Activated naive CD8-positive, alpha-beta T cell treated with anti-CD3 and anti-CD28 coated beads for 36 hours (primary cell): ENCODE measurements around the gene KDM4C. TPM values are rescaled to one million over a fixed set of nuclear protein-coding genes. Genes with fewer than 3 reads are reported as not detected.

Experiments
- DNase-seq: peaks from one replicate; pipeline ENCODE4 v3.0.0; 2021
- H3K27ac Mint-ChIP-seq: one replicate; pipeline ENCODE4 v1.8.0; 2022; ENCODE audit warnings: mild to moderate bottlenecking, moderate library complexity, mixed read lengths
- H3K27me3 Mint-ChIP-seq: one replicate; pipeline ENCODE4 v1.8.0; 2022; ENCODE audit warnings: mild to moderate bottlenecking, mixed read lengths
- H3K36me3 Mint-ChIP-seq: one replicate; pipeline ENCODE4 v1.8.0; 2021; ENCODE audit warnings: mild to moderate bottlenecking, mixed read lengths
- H3K4me1 Mint-ChIP-seq: one replicate; pipeline ENCODE4 v1.8.0; 2021; ENCODE audit warnings: mixed read lengths
- H3K4me3 Mint-ChIP-seq: one replicate; pipeline ENCODE4 v1.8.0; 2022; ENCODE audit warnings: mild to moderate bottlenecking, moderate library complexity, mixed read lengths
- H3K9me3 Mint-ChIP-seq: one replicate; pipeline ENCODE4 v1.8.0; 2022; ENCODE audit warnings: mixed read lengths
- total RNA-seq, 2 experiments: library from RNA; stranded (reverse); gene quantifications; one replicate each; pipeline ENCODE4 v1.2.3, GENCODE V29; 2021

KDM4C gene
- total RNA-seq, 2 experiments from 2014 or later = 22.7 to 22.9 TPM

GRCh38 chr9:6909181-6909580 lies 151.4 kb downstream of the KDM4C start:
- Mint-ChIP-seq H3K27ac (no peak overlapping the region), H3K4me3 (no peak overlapping the region), H3K36me3 (peaks cover 1% of the 10 kb centered on the region), H3K27me3 (no peaks in the 10 kb centered on the region), H3K4me1 (peaks cover 15% of the 10 kb centered on the region), H3K9me3 (no peaks in the 10 kb centered on the region)
- DNase-seq = no peak

- Mint-ChIP-seq H3K4me3 (no peak overlapping the region), H3K27me3 (no peaks in the 10 kb centered on the region), H3K36me3 (peaks cover 1% of the 10 kb centered on the region), H3K27ac (no peak overlapping the region), H3K9me3 (no peaks in the 10 kb centered on the region), H3K4me1 (peaks cover 15% of the 10 kb centered on the region)
- no peak for DNase-seq
These were observed 152.3 kb downstream of the KDM4C start for GRCh38 chr9:6910032-6910431.

- Mint-ChIP-seq H3K36me3 (peaks cover 1% of the 10 kb centered on the region), H3K4me3 (no peak overlapping the region), H3K4me1 (peaks cover 13% of the 10 kb centered on the region), H3K9me3 (no peaks in the 10 kb centered on the region), H3K27ac (no peak overlapping the region), H3K27me3 (no peaks in the 10 kb centered on the region)
- no peak for DNase-seq
These were observed 152.7 kb downstream of the KDM4C start for GRCh38 chr9:6910497-6910896.

GRCh38 chr9:6911901-6912638 lies 154.3 kb downstream of the KDM4C start:
- no peak overlapping the region for H3K27ac Mint-ChIP-seq
- no peaks in the 10 kb centered on the region for H3K9me3 Mint-ChIP-seq
- no peak for DNase-seq
- H3K36me3 Mint-ChIP-seq = peaks cover 10% of the 10 kb centered on the region
- H3K27me3 Mint-ChIP-seq = no peaks in the 10 kb centered on the region
- no peak overlapping the region for H3K4me3 Mint-ChIP-seq
- H3K4me1 Mint-ChIP-seq = peaks cover 21% of the 10 kb centered on the region

- no peaks in the 10 kb centered on the region for H3K27me3 Mint-ChIP-seq
- peaks cover 6% of the 10 kb centered on the region for H3K9me3 Mint-ChIP-seq
- H3K27ac Mint-ChIP-seq = no peak overlapping the region
- peaks cover 23% of the 10 kb centered on the region for H3K36me3 Mint-ChIP-seq
- DNase-seq = no peak
- H3K4me1 Mint-ChIP-seq = peaks cover 25% of the 10 kb centered on the region
- no peak overlapping the region for H3K4me3 Mint-ChIP-seq
These were observed 157.9 kb downstream of the KDM4C start for GRCh38 chr9:6915635-6916034.

- H3K9me3 Mint-ChIP-seq = peaks cover 6% of the 10 kb centered on the region
- peaks cover 34% of the 10 kb centered on the region for H3K4me1 Mint-ChIP-seq
- no peak for DNase-seq
- H3K4me3 Mint-ChIP-seq = no peak overlapping the region
- H3K27me3 Mint-ChIP-seq = no peaks in the 10 kb centered on the region
- H3K27ac Mint-ChIP-seq = no peak overlapping the region
- H3K36me3 Mint-ChIP-seq = peaks cover 34% of the 10 kb centered on the region
These were observed 159.4 kb downstream of the KDM4C start for GRCh38 chr9:6917162-6917561.

- Mint-ChIP-seq H3K4me1 (peaks cover 47% of the 10 kb centered on the region), H3K27me3 (no peaks in the 10 kb centered on the region), H3K36me3 (peaks cover 45% of the 10 kb centered on the region), H3K9me3 (peaks cover 6% of the 10 kb centered on the region), H3K4me3 (no peak overlapping the region), H3K27ac (no peak overlapping the region)
- DNase-seq = no peak
These were observed 162.3 kb downstream of the KDM4C start for GRCh38 chr9:6920041-6920440.

GRCh38 chr9:6921315-6921714 lies 163.5 kb downstream of the KDM4C start:
- peaks cover 45% of the 10 kb centered on the region for H3K4me1 Mint-ChIP-seq
- H3K27ac Mint-ChIP-seq = no peak overlapping the region

GRCh38 chr9:6922124-6922676 lies 164.4 kb downstream of the KDM4C start:
- H3K27ac Mint-ChIP-seq = peak overlapping the region; percentile 7
- H3K27me3 Mint-ChIP-seq = no peaks in the 10 kb centered on the region
- H3K4me3 Mint-ChIP-seq = no peak overlapping the region
- no peak for DNase-seq
- peaks cover 44% of the 10 kb centered on the region for H3K4me1 Mint-ChIP-seq
- peaks cover 41% of the 10 kb centered on the region for H3K36me3 Mint-ChIP-seq
- peaks cover 6% of the 10 kb centered on the region for H3K9me3 Mint-ChIP-seq

More at GRCh38 chr9:6921315-6921714, 163.5 kb downstream of the KDM4C start:
- H3K4me3 Mint-ChIP-seq = no peak overlapping the region
- H3K9me3 Mint-ChIP-seq = peaks cover 6% of the 10 kb centered on the region
- peaks cover 42% of the 10 kb centered on the region for H3K36me3 Mint-ChIP-seq
- no peaks in the 10 kb centered on the region for H3K27me3 Mint-ChIP-seq
- DNase-seq = no peak

- no peak overlapping the region for H3K27ac Mint-ChIP-seq
- peaks cover 4% of the 10 kb centered on the region for H3K9me3 Mint-ChIP-seq
These were observed 164.9 kb downstream of the KDM4C start for GRCh38 chr9:6922680-6923079.

GRCh38 chr9:6923086-6923485 lies 165.3 kb downstream of the KDM4C start:
- Mint-ChIP-seq H3K4me1 (peaks cover 46% of the 10 kb centered on the region), H3K9me3 (peaks cover 3% of the 10 kb centered on the region), H3K4me3 (no peak overlapping the region), H3K27me3 (no peaks in the 10 kb centered on the region), H3K36me3 (peaks cover 36% of the 10 kb centered on the region), H3K27ac (no peak overlapping the region)
- no peak for DNase-seq

More at GRCh38 chr9:6922680-6923079, 164.9 kb downstream of the KDM4C start:
- Mint-ChIP-seq H3K36me3 (peaks cover 36% of the 10 kb centered on the region), H3K4me1 (peaks cover 43% of the 10 kb centered on the region), H3K4me3 (no peak overlapping the region), H3K27me3 (no peaks in the 10 kb centered on the region)
- no peak for DNase-seq

GRCh38 chr9:6924149-6924548 lies 166.4 kb downstream of the KDM4C start:
- no peak for DNase-seq
- peaks cover 34% of the 10 kb centered on the region for H3K36me3 Mint-ChIP-seq
- no peaks in the 10 kb centered on the region for H3K27me3 Mint-ChIP-seq
- H3K9me3 Mint-ChIP-seq = peaks cover 1% of the 10 kb centered on the region
- no peak overlapping the region for H3K4me3 Mint-ChIP-seq
- H3K27ac Mint-ChIP-seq = no peak overlapping the region
- peaks cover 52% of the 10 kb centered on the region for H3K4me1 Mint-ChIP-seq

- H3K4me1 Mint-ChIP-seq = peaks cover 56% of the 10 kb centered on the region
- DNase-seq = no peak
- no peak overlapping the region for H3K27ac Mint-ChIP-seq
- no peaks in the 10 kb centered on the region for H3K27me3 Mint-ChIP-seq
- H3K4me3 Mint-ChIP-seq = no peak overlapping the region
- peaks cover 33% of the 10 kb centered on the region for H3K36me3 Mint-ChIP-seq
- no peaks in the 10 kb centered on the region for H3K9me3 Mint-ChIP-seq
These were observed 167.3 kb downstream of the KDM4C start for GRCh38 chr9:6924988-6925563.

GRCh38 chr9:6925836-6926235 lies 168.1 kb downstream of the KDM4C start:
- Mint-ChIP-seq H3K4me3 (no peak overlapping the region), H3K27ac (no peak overlapping the region), H3K36me3 (peaks cover 30% of the 10 kb centered on the region)

GRCh38 chr9:6926436-6926835 lies 168.7 kb downstream of the KDM4C start:
- no peak overlapping the region for H3K27ac Mint-ChIP-seq
- no peak for DNase-seq
- no peak overlapping the region for H3K4me3 Mint-ChIP-seq
- H3K36me3 Mint-ChIP-seq = peaks cover 25% of the 10 kb centered on the region
- peaks cover 50% of the 10 kb centered on the region for H3K4me1 Mint-ChIP-seq
- H3K9me3 Mint-ChIP-seq = no peaks in the 10 kb centered on the region
- H3K27me3 Mint-ChIP-seq = no peaks in the 10 kb centered on the region

More at GRCh38 chr9:6925836-6926235, 168.1 kb downstream of the KDM4C start:
- no peaks in the 10 kb centered on the region for H3K9me3 Mint-ChIP-seq
- H3K4me1 Mint-ChIP-seq = peaks cover 53% of the 10 kb centered on the region
- no peak for DNase-seq
- no peaks in the 10 kb centered on the region for H3K27me3 Mint-ChIP-seq
